ENCODE results near the gene RYR2.

RYR2 gene

GRCh38 chr1:237692255-237692654, 650.3 kb downstream of the RYR2 start:
- DNase-seq, result no peak

DNA sequence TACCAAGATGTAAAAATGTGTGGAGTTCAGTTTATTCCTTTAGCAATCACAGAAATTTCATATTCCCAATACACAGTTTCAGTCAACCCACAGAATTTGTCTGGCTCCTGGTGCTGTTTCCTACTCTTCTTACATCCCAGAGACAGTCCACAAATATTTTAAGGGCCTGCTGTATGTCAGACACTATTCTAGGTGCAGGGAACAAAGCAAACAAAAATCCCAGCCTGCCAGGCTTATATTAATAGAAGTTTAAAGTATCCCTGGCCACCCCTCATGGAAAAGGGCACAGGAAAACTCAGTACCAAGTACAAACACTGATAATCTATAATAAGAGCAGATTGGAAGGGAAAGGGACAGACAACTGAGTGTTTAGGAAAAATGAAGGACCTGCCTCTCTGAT, 653.9 kb downstream of the RYR2 start:
- DNase-seq, result no peak

GRCh38 chr1:237700181-237700580, 658.2 kb downstream of the RYR2 start:
- DNase-seq, result no peak

GRCh38 chr1:237701534-237701933, 659.5 kb downstream of the RYR2 start:
- DNase-seq, result no peak

DNA sequence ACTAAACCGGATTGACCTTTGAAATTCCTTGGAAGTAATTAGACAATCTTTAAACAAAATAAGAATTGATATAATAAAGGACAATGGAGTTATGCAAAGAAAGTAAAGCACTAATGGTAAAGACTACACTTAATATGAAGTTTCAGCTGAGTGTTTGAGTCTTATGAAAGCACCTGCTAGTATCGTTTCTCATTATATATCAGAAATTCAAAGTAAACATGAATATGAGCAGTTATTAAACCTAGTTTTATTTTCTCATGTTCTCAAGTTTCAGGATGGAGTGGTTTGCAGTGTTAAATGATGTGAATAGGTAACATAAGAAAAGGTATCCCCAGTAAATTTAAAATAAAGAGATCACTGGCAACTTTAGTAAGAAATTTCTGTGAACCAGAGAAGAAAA, 660.2 kb downstream of the RYR2 start:
- DNase-seq, result no peak

- no peak for DNase-seq
Measured at GRCh38 chr1:237705462-237705861, 663.5 kb downstream of the RYR2 start.

DNA sequence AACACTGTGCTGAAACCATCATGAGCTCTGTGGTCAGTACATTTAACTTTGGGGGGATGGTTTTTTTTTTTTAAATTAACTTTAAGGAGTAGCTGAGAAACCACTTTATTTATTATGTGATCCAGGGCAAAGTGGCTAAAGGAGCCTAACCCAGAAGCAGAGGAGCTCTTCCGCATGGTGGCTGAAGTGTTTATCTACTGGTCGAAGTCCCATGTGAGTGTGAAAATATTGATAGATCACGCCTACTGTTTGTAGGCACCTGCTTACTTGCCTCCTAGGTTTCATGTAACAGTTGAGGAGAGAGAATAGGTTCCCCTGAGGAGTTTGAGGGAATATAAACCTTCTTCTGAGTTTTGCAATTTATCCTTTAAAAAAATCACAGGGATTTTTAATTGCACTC, 667.4 kb downstream of the RYR2 start:
- DNase-seq, result no peak

DNA sequence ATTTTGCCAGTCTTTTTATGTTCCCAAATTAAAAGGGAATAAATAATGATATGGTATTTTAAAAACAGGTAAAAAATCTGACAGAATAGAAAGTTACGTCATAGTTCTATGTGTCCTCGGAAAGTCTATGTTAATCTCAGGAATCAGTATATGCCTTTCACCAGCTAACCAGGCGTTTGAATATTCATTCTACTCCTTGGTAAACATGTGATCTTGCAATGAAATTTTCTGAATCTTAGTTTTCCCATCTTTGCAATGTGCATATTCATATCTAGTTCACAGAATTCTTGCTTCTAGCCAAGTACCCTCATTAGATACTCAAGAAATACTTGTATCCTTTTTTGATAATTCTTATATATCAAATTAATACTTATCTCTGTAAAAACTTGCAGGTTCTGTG, 669.3 kb downstream of the RYR2 start:
- no peak for DNase-seq

- no peak for DNase-seq
Measured at GRCh38 chr1:237712082-237712481, 670.1 kb downstream of the RYR2 start.

- DNase-seq, result no peak
Measured at GRCh38 chr1:237712586-237713157, 670.7 kb downstream of the RYR2 start.

GRCh38 chr1:237713916-237714315, 671.9 kb downstream of the RYR2 start:
- DNase-seq, result no peak

- DNase-seq, result no peak
Measured at GRCh38 chr1:237717106-237717505, 675.1 kb downstream of the RYR2 start.

DNA sequence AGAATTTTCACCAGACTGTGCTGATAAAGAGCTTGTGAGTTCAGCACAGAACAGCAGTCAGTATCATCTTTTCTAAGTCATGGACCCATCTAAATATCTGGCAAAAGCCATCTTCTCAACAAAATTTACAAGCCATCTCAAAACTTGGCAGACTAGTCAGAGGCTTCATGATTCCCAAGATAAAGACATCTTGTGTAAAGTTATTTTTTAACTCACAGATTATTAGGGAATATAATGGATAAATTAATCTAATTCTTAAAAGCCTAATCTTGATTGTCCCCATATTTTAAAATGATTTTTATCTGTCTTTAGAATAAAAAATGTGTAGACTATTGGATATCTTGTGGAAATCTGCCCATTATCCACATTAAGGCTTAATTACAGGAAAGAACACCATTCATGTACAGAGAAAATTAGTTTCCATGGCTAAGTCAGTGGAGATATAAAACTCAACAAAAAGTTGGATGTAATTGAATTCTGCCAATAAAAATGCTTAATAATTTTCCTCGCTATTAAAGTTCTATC, 688.9 kb downstream of the RYR2 start:
- no peak for DNase-seq

GRCh38 chr1:237732657-237733056, 690.7 kb downstream of the RYR2 start:
- DNase-seq, result no peak

DNA sequence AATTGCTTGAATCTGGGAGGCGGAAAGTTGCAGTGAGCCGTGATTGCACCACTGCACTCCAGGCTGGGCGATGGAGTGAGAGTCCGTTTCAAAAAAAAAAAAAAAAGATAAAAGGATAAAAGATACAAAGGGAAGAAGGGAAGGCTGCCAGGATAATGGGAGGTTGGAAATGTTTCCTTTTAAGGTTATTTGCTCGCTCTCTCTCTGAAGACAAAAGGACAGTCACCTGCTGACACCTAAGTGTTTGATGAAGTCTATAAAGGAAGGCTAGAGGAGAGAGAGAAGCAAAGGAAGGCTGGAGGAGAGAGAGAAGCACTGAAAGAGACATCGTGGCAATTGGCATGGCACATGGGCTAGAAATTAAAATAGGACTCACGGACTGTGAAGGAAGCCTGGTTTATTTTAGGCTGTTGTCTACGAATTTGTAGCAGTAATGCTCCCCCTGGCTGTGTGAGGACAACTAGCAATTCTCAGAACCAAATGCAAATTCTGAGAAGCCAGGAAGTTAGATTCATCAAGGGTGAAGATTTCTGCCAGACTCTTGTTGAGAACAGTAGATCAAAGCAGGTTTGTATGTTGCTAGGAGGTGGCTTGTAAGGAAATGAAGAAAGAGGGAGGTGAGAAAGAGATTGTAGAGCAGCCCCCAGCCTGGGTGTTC, 694.5 kb downstream of the RYR2 start:
- DNase-seq, result no peak

DNA sequence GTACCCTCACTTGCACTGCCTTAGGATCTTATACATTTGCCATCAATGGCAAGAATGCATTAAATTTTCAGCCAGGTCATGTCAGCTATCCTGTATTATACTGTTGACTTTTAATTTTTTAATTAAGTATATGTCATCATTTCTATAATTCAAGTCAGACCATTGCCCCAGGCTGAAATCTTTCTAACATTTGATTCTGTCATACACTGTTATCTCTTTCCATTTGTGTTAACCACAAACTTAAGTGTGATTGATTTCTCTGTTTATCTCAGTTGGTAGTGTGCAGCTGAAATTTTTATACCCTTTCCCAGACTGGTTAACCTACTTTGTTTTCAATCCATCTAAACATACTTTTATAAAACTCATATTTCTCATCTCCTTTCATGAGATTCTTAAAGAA, 695.5 kb downstream of the RYR2 start:
- DNase-seq, result no peak

DNA sequence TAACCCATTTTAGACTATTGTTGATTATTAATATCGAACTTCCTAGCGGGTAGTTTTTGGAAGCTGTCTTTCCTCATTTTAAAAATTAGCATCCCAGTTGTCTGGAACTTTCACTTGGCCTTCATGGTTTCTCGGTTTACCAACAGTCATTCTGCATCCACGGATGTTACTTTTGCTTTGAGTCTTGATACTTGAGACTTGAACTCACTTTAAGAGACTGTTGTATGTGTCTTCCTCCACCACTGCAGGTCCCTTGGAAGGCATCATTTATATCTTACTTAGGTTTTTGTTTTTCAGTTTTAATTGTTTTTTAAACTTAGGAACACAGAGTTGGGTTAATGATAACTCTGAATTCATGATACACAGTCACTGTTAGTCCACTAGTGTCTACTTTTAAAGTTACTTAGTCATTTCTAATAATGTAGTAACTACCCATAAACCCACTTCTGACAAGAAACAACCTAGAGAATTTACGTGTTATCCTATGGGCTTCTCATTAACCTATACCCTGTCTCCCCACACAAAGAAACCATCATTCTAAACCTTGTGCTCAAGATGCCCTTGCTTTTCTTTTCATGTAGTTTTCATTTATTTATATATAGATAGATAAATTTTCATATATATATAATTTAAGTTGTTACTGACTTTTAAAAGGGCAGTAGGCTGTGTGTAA, 696.1 kb downstream of the RYR2 start:
- DNase-seq, result no peak

DNA sequence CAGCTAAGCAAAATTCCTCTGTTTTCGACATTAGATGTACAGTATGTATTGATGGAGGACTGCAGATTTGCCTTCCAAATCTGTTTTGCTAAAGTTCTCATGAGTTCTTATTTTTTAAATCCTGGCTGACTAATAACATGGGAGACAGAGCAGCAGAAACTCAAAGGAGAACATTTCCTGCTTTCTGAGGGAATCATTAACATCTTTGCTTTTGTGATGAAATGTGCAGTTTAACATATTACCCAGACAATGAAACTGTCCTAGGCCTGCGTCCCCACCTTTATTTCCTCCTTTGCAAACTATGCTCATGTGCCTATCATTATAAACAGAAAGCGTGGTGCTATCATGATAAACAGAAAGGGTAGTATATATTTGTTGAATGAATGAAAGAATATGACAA, 698.9 kb downstream of the RYR2 start:
- DNase-seq, result no peak

DNA sequence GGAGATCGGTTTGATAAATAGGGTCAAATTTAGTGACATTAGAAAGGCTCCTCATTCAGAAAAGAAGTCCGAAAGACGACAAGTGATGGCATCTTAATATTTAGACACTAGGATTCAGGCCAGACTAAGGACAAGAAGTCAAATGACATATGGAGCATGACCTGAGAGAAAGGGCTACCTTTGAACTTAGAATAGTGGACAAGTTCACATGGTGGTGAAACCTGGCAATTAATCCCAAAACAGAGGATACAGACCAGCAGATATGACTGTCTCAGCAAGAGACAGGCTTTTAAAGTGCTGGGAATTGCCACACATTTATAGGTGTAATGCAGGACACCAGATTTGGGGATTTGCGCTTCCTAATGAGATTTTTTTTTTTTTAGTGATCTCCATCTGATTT, 703.6 kb downstream of the RYR2 start:
- no peak for DNase-seq

DNA sequence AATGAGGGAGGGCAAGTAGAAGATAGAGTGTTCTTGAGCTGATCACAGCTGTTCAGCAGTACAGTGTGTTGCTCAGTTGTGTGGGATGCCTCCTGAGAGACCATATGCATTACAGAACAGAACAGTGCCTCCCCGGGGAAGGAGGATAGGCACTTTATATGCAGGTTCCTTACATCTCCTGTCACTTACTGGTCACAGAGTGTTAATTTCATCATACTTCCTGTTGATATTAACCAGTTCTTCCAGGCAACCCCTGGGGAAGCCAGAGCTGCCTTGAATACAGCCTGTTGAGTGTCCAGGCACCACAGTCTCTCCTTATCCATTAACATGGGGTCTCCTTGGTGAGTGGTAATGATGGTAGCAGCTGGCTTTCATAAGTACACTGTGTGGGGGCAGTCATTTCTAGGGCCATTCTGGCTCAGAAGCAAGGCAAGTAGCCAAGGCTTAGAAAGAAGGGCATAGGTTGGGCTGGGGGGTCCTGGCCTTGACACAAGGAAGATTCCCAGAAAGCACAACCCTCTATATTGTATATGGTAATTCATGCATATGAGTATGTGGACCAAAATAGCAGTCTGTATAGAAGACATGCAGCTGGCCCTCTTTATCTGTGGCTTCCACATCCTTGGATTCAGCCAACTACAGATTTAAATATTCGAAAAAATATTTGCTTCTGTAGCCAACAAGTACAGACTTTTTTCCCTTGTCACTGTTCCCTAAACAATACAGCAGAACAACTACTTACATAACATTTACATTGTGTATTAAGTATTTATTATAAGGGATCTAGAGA, 706.4 kb downstream of the RYR2 start:
- no peak for DNase-seq

GRCh38 chr1:237749122-237749521, 707.1 kb downstream of the RYR2 start:
- no peak for DNase-seq

DNA sequence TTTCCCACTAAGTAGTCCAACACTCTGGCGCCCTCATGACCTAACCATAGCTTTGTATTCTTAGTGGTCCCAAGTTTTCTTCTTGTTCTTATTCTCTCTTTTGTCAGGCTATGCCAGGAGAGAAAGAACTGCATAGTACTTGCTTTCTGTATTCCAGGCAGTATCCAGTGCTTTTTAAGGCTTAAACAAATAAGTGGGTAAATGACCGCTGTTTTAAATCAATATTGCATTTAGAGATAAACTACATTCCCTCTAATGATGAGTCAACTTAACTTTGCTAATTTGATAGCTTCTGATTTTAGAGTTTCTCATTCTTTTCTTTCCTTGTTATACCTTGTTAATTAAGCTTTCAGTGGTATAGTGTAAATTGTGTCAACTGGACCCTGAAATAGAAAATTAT, 709.1 kb downstream of the RYR2 start:
- no peak for DNase-seq

- no peak for DNase-seq
Measured at GRCh38 chr1:237754627-237755026, 712.6 kb downstream of the RYR2 start.

Measured in NCI-H1417 treated with DMSO at 0.1 percent for 48 hours (cell line).